GM19025 (cell line): ENCODE measurements around the gene KDM5B.
"Not testable (repeated sequence)": the region's sequence is repeated elsewhere in the genome, so short reads cannot be mapped to it uniquely, and the experiment has no call there.

Experiments used
- ATAC-seq: cut with Tn5 transposase; IDR thresholded peaks from one replicate; pipeline ENCODE4 v1.9.1; 2021; ENCODE audit warnings: mild to moderate bottlenecking, low read depth, moderate library complexity; ENCODE audit not compliant: unreplicated experiment

Gene KDM5B

DNA sequence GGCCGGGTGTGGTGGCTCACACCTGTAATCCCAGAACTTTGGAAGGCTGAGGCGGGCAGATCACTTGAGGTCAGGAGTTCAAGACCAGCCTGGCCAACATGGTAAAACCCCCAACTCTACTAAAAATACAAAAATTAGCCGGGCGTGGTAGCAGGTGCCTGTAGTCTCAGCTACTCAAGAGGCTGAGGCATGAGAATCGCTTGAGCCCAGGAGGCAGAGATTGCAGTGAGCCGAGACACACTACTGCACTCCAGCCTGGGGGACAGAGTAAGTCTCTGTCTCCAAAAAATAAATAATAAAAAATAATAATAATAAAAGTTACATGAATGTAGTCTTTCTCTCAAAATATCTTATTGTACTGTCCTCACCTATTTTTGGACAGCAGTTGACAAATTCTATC lies 13.3 kb downstream of the KDM5B start:
- ATAC-seq: not testable (repeated sequence)

DNA sequence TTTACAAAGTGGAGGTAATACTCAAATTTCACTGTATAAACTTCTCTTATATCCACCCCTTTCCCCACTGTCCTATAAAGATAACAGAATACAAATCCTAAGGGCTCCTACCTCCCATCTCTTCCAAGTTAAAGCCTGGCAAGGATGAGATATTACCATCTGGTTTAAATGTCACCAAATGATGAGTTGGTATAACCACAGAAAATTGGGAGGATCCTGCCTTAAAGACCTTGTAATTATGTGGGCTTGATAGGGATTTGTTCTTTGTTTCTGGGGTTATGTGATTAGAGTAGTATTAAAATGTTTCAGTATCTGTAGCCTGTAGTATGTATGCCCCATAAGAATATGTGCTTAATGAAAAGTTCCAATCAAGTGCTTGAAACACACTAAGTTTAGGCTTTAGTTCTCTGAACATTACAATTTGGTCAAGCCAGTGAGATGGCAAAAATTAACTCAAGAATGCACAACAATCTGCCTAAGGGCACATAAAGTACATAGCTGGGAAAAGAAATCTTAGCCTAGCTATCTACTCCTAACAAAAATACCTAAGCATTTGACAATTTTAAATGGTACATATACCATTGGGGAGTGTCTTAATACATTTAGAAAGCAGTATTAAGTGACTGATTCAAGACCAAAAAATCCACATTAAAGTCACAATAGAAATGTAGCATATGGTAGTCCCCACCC lies 14.0 kb downstream of the KDM5B start:
- no peak for ATAC-seq

DNA sequence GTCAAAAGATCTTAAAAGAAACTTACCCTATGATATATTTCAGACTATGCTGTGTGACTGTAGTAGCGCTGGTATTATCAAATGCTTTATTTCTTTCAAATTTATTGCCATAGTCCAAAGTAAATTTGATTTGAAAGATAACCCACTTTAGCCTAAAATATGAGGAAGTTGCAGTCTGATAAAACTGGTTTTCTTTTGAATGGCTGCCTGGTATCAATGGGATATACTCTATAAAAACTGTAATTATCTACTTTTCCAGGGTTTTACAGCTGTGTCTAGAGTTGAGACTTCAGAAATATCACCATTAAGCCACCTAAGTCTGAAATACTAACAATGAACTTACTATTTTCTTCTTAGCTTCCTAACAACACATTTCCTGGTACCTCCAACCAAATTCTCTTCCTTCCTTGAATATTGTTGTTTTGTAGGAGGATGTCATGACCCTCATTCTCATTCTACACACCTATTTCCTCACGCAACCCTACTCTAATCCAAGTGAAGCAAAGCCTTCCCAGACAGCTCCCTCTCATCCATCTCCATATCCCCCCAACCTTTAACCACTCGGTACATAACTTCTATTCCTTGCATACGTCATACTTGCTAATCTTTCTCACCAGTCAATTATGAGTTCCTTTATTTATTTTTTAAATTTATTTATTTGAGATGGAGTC lies 17.0 kb downstream of the KDM5B start:
- no peak for ATAC-seq

DNA sequence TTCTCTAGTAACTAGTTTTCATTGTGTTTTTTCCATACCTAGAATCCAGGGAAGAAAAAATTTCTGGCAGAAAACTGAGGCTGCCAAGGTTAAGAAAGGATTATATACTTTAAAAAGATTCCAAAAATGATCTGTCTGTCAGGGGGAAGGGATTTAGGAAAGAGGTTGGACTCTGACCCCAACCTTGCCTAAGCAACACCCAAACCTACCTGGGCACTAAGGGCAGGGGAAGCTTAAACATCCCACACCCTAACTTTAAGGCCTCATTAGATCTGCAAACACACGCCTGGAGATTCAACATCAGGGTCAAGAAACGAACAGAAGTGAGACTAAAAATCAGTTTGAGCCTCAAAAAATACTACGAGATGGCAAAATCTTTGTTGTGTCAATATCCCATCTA lies 19.4 kb downstream of the KDM5B start:
- ATAC-seq: no peak

DNA sequence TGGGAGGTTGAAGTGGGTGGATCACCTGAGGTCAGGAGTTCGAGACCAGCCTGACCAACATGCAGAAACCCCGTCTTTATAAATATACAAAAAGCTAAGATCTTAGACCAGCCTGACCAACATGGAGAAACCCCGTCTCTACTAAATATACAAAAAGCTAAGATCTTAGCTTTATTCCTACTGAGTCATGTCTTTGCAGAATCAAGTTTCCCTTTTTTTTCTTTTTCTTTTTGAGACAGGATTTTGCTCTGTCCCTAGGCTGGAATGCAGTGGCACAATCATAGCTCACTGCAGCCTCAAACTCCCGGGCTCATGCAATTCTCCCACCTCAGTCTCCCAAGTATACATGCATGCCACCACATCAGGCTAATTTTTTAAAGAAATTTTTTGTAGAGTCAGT lies 21.4 kb downstream of the KDM5B start:
- no peak for ATAC-seq

DNA sequence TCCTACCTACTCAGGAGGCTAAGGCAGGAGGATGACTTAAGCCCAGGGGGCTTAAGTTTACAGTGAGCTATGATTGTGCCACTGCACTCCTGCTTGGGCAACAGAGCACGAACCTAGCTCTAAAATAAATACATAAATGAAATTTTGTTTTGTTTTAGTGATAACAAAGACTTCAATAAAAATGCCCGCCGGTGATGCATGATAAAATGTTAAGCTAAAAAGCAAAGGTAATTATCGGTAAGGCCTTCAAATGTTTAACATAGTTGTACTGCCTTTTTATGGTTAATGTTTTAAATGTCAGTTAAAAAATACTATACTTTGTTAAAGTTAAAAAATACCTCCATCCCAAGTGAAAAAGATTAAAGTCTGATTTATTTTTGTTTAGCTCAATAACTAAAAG lies 27.0 kb downstream of the KDM5B start:
- ATAC-seq: no peak

DNA sequence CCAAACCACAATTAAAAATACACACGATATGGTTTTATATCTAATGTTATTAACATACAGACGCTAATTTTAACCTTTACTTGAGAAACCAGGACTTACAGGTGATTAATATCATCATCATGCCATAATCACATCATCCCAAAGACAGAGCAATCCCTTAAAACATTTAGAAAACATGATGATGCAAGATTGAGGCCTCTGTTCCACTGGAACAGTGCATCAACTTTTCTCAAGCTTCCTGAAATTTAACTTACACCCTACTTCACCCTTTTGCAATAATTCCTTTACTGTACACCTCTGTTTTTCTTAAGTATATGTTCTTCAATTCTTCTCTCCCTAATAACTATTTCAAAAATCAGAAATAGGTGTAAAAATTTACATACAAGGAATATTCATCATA lies 38.1 kb downstream of the KDM5B start:
- no peak for ATAC-seq

DNA sequence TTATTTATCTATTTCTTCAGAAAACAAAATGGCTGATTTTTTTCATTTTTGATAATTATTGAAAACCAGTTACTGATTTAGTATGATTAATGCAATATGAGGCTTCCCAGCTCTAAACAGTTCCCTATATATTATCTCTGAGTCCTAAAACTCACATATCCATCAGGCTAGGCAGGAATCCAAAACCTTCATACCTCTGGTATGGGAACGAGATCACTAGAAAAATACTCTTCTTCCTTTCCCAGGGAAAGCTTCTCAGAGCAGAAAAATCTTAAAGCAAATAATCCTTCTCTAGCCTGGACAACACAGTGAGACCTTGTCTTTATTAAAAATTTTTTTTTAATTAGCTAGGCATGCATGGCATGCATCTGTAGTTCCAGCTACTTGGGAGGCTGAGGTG lies 42.5 kb downstream of the KDM5B start:
- ATAC-seq: no peak

DNA sequence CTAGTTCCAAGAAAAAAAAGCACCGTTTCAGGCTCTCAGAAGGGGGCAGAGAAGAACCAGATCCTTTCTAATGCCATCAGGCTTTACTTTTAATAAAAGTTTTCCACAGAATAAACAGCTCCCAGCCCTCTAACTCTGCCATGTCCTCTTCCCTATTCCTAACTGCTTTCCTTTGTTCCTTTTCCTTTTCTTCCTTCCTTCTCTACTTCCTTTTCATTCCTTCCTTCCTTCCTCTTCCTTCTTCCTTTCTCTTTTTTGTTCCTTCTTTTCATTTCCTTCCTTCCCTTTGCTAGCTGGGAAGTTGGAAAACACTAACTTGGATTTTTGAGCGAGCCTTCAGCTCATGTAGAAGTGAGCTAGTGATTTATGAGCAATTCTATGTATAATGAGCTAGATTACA lies 46.2 kb downstream of the KDM5B start:
- ATAC-seq: no peak

DNA sequence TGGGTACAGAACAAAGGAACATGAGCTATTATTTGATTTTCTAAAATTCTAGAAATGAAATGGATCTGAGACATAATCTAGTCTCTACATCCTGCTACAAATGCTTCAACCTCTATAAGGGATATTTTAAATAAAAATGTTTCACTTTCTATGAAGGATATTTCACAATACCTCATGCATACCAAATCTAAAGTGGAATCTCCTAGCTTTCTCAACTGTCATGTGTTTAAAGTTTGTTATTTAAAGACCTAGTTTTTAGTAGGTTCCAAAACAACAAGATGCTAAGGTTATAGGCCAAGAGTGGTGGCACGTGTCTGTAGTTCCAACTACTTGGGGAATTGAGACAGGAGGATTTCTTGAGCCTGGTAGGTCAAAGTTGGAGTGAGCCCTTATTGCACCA lies 47.6 kb downstream of the KDM5B start:
- ATAC-seq: no peak

DNA sequence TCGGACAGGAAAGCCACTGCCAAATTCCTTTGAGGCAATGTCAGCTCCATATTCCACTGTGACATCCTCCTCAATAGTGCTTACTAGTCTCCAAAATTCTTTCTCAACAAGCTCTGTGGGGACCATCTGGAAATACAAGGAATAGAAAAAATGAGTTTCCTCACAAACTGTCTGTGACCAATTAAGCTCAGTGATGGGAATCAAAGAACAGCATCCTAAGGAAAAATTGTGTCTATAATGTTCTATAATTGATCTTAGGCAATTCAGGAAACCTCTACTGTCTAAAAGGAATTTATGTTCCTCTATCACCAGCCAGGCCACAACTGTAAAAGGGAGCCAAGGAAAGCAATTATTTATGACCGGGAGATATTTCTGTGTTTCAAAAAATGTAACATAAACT lies 51.8 kb downstream of the KDM5B start:
- no peak for ATAC-seq

DNA sequence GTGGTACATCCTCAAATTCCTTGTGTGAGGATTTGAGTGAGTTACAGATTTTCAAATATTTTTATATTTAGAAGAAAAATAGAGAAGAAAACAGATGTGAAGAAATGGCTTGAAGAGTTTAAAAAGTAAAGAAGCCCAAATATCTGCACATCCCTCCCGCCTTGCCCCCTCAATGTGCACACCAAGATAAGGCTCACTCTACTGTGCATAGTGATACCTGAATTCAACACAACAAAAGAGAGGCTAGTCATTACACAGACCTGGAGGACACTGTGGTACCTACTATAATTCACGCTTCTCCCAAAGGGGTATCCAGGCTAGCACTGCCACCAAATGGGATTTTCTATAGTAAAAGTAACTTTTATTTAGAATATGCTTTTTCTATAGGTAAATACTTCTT lies 53.9 kb downstream of the KDM5B start:
- ATAC-seq: no peak

DNA sequence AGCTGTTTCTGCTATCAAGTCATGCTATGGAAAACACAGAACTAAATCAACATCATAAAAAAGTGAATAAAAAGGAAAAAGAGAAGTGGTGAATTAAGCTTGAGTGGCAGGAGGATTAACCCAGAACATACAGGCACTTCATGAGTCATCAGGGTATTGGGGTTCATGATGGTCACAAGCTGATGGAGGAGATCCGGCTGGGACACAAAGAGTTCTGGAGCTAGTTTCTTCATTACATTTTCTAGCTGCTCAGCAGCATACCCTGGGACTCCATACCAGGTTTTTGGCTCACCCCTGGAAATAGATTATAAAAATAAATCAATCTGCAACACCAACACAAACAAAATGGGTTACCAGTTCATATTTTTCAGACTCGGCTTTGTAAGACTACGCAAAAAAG lies 55.4 kb downstream of the KDM5B start:
- no peak for ATAC-seq

DNA sequence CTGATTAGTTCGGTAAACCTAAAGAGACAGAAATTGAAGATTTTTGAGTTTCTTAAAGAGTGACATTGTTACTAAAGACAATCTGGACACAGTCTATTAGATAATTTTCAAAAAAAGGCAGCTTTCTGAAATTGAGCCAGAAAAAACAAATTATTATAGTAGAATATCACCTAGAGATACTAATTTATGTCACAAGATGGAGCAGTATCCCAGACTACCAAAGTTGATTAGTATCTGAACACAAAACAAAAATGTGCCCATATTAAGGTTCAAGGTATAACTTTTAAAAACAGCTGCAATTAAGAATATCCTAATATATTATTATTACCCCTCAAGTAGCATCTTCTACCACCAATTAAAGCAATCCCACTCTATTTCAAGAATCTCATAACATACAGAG lies 57.5 kb downstream of the KDM5B start:
- ATAC-seq: no peak

DNA sequence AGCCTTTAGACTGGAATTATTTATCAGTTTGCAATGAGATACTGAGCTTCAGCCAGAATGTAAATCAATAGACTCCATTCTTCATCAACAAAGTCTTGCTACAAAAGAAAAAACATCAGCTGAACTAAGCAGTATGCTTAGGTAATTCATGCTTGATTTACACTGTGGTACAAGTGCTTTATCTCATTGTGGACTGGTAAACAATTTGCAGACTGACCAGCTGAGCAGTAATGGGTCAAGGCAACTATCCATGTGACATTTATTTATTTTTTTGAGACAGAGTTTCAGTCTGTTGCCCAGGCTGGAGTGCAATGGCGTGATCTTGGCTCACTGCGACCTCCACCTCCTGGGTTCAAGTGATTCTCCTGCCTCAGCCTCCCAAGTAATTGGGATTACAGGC lies 58.2 kb downstream of the KDM5B start:
- ATAC-seq: no peak

DNA sequence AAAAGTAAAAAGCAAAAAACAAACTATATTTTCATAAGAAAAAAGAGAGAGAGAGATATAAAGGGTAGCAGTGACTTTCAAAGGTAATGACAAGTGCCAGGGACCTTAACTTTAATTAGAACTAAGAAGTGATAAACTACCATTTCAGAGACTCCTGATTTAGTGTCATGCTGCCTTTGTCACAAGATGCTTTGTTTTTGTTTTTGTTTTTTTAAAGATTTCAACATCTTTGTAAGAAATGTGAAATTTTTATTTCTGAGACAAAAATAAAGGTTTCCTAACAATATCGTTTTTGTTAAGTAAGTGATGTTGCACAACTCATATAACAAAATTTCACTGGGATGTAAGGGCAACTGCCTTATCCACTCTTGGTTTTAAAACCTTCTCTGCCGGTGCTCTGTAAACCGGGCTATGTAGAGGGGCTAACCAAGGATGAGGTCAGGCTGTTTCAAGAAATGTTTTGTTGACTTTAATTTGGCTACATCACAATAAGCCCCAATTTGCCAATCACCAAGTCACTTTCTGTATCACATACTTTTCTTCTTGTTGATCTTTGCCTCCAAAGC lies 62.8 kb downstream of the KDM5B start:
- no peak for ATAC-seq

DNA sequence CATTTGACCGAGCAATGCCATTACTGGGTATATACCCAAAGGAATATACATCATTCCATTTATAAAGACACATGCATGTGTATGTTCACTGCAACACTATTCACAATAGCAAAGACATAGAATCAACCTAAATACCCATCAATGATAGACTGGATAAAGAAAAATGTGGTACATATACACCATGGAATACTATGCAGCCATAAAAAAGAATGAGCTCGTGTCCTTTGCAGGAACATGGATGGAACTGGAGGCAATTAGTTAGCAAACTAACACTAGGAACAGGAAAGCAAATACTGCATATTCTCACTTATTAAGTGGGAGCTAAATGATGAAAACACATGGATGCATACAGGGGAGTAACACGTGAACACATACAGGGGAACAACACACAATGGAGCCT lies 63.5 kb downstream of the KDM5B start:
- not testable (repeated sequence) for ATAC-seq

DNA sequence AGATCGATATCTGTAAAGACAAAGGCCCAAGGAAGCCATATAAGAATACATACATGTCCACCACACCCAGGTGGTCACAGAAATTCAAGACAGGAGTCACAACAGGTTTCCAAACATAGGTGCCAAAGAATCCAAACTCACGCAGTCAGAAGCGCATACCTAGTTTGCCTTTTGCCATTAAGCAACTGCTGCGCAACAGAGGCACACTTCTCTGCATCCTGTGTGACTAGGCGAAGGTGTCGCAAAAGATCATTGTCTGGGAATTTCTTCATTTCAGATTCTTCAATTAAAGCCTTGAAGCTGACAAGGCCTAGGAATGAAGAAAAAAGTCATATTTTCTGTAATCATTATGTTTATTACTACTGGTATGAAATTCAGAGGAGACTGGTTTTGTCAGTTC lies 65.7 kb downstream of the KDM5B start:
- no peak for ATAC-seq

DNA sequence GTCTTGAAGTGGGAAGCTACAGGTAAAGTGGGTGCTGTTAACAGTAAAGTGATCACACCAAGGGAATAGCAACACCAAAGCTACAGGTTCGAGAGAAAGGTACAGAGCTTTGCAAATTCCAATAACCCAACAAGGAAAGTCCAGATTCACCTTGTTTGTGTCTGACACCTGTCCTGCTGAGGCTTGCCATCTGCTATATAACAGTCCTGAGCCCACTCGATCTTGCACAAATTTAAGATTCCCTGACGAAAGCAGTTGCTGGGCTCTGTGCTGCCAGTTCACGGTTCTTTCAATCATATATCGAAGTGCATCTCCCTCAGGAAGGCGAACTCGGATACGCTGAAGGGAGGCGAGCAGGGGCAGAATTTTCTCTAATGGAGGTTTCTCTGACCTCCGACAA lies 75.0 kb downstream of the KDM5B start:
- no peak for ATAC-seq

DNA sequence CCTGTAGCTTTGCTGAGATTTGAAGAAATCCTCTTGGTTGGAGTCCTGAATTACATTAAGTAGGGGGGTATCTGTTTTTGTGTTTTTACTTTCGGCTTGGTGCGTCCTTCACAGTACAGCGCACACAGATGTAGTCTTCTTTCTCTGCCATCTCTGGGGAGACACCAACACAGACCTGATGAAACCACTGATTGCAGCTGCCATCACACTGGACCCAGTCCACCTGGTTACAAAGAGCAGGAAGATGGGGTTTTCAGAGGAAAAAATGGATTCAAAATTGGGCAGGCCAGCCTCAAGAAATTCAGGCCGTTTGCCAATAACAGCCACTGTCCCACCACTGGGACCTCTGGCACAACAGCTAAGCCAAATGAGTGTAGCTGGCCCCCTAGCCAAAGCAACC lies 79.3 kb downstream of the KDM5B start:
- no peak for ATAC-seq

DNA sequence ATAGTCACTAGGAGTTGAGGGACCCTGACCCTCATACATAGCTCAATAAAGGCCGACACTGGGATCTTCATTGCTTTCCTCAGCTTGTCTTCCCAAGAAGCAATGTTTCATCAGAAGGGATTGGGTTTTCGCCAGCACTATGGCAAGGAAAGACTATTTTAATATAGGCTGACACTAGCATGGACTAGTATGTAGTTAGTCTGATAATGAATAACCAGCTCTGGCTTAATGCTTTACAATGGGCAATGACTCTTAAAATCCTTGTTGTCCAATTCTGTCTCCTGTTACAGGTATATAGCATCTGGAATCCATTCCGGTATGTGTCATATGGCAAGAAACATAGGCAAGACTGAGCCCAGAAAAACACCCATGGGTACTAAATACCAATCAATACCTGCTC lies 82.7 kb downstream of the KDM5B start:
- ATAC-seq: no peak

DNA sequence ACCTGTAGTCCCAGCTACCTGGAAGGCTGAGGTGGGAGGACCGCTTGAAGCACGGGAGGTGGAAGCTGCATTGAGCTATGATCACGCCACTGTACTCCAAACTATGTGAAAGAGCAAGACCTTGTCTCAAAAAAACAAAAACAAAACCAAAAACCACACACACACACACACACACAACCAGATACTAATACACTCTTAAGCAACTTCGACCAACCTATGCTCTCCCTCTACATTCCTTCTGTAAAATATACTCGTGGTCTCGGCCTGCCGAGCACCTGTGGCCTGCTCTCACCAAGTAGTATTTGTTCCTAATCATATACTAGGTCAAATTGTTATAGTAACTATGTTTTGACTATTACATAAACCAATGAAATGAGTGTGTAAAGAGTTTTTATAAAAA lies 84.5 kb downstream of the KDM5B start:
- ATAC-seq: no peak
